Inflammatory macrophage (primary cell): Measurements from ENCODE around the gene YPEL1.

Experiments used
- DNase-seq, 2 donors: peaks; one replicate each; pipeline ENCODE4 v3.0.0-alpha.2; 2020 to 2022
- total RNA-seq, 18 experiments: gene quantifications; one replicate each; lab custom pipeline; 2026; ENCODE audit warnings: mixed read lengths in 6 of 18, inconsistent platforms in 2 of 18; lab: John Stamatoyannopoulos, UW

Gene YPEL1
- 0.21 to 1.7 (median 0.66) reads per million in 18 experiments for total RNA-seq

- peak; percentile 98 to 99 for DNase-seq
Observed at GRCh38 chr22:21735200-21736083, at the start of gene YPEL1. YPEL1 (minus strand) TSS chr22:21735794; CDS start chr22:21710744, 25,050 bp downstream.

GRCh38 chr22:21780259-21780658, 44.7 kb upstream of the YPEL1 start:
- DNase-seq, result no peak

GRCh38 chr22:21779444-21779843, 43.9 kb upstream of the YPEL1 start:
- DNase-seq, result no peak

GRCh38 chr22:21778705-21779363, 43.2 kb upstream of the YPEL1 start:
- DNase-seq, result no peak

- no peak for DNase-seq
Observed at GRCh38 chr22:21771631-21771976, 36.0 kb upstream of the YPEL1 start.

GRCh38 chr22:21768435-21768834, 32.8 kb upstream of the YPEL1 start:
- DNase-seq, result no peak

DNA sequence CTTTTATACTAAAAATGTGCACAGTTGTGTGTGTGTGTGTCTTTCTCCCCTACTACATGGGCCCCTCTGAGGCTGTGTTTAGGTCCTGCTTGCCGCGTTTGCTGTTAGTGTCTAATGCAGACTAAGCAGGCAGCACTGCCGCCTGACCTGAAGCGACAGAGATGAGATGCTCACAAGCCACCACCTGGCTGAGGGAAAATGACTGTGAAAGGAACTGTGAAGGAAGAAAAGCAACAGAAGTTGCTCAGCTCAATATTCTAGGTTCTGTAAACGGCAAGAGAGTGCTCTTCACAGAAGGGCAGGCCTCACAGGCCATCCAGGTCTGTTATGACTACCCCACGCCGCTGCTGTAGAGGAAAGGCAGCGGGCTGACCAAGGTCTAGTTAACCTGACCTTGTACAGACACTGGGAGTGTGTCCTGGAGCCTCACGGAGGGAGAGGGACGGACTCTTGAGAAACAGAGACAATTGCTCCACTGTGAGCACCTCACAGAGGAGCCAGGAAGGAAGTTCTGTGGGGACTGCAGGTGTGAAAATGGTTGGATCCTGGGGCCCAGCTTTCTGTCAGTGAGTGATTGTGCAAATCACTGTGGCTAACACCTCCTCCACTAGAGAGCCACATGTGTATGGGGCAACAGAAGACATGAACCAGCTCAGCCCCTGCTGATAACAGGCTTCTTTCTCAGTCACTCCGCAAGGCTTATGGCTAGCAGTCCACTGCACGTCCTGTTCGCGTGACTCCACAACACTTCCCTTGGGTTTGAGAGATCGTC, 31.3 kb upstream of the YPEL1 start:
- no peak for DNase-seq

- no peak for DNase-seq
Observed at GRCh38 chr22:21765909-21766529, 30.4 kb upstream of the YPEL1 start.

DNA sequence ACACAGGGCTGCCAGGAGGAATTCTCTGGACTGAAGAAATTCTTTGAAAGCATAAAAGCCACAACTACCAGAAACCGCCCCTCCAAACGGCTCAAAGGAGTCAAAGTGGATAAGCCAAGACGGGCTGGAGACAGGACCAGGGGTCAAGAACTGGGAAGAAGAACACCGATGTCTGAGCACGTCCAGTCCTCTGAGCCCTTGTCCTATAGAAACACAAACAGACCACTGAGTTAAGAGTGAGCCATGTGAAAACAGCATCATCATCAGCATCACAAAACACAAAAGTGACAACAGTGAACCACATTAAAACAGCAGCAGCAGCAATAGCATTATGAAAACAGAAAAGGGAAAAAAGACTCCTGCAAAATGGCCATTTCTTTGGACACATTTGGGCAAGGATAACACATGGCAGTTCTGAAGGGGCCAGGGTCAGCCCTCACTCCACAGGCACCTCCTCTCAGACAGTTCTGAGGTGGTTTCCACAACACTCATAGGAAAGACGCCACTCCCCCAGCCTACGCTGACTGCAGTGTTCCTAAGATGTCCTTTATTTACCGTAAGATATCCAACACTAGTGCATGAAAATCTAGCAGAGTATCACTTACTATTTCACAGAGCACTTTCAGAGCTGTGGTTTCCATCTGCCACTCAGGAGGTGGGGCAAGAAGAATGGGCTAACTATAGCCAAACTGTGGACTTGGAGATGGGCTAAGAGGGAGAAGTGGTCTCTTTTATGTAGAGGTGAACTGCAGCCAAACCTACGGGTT, 28.6 kb upstream of the YPEL1 start:
- no peak for DNase-seq

GRCh38 chr22:21762712-21763581, 27.4 kb upstream of the YPEL1 start:
- peak; percentile 47 to 83 for DNase-seq

DNA sequence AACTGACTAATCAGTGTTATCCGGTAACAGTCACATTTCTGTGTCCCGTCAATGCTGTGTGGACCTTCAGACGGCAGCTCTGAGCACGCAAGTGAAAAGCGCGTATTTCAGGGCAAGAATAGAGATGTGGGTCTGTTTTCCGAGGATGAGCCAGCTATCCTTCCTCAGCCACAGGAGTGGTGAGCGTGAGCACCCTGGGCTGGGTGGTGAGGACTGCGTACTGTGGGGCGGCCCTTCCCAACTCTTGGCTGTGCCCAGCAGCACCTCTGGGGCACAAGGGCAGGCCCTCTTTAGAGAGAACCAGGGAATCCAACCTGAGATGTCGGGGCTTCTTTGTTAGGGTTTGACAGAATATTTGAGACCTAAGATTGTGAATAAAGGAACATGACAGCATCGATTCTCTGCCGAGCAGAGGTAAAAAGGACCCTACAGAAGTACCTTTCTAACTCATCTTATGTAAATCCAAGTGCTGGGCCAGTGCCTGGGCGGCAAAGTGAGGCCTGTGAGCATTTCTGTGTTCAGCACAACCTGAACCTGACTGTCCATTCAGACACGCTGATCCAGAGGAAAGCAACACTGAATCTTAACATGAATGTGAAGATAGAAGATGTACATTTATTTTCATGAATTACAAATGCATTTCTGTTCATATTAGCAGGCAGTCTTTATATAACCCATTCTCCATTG, 26.5 kb upstream of the YPEL1 start:
- DNase-seq, result no peak

- DNase-seq, result no peak
Observed at GRCh38 chr22:21761086-21761485, 25.5 kb upstream of the YPEL1 start.

DNA sequence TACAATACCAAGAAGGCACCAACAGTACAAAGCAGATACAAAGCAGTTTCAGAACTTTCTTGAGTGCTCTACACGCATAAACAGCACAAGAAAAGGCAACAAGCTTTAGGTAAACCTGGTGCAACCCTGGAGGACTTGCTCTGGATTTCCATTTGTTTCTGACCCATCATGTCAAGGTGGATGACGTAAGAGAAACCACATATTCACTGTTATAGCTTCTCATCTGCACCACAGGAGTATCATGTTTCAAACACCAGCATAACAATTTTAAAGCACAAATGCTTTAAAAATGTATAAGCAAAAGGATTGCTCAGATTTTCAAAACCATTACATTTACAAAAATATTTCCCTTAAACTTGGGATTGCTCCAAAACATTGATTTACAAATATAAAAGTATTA, 25.0 kb upstream of the YPEL1 start:
- no peak for DNase-seq

DNA sequence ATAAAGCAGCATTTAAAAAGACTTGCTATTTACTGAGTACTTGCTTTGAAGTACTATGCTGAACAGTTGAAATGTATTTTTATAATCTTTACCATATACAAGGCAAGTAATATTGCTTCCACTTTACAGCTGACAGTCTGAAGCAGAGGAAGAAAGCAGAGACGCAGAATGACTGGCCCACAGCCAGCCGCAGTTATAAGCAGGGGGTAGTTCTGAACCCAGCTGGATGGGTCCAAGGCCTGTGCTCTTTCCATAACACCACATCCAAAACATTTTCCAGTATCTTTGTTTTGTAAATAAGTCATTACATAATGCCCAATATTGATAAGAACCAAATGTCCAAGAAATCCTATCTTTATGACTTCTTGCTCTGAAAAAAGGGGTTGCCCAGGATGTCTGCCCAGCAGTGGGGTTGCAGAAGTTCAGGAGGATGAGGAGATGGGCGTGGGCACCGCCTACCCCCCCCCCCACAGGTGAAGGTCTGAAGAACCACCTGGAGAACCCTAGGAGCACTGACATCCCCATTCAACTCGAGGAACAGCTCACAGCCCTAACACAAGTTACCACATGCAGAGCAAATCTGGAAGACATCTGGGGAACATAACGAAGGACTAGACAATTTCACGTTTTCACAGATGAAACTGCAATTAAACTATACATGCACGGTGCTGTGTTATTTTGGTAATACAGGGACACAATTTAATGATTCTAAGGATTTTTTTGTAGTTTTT, 24.2 kb upstream of the YPEL1 start:
- DNase-seq, result no peak

DNA sequence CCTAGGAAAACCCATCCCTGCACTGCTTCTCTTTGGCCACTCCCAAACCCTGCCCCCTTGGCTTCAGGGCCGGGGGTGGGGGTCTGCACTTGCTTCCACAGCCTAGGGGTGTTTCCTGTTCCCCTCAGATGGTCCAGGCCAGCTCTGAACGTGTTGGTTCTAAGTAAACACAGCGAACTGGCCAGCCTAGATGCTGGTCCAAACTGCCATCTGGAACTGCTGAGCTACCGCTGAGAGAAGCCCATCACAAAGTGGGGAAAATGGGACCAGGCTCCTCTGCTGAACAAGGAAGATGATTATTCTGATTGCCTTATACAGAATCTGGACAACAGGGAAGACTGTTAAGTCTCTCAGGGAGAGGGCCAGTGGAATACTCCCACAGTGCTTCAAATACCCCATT, 23.5 kb upstream of the YPEL1 start:
- DNase-seq, result no peak

DNA sequence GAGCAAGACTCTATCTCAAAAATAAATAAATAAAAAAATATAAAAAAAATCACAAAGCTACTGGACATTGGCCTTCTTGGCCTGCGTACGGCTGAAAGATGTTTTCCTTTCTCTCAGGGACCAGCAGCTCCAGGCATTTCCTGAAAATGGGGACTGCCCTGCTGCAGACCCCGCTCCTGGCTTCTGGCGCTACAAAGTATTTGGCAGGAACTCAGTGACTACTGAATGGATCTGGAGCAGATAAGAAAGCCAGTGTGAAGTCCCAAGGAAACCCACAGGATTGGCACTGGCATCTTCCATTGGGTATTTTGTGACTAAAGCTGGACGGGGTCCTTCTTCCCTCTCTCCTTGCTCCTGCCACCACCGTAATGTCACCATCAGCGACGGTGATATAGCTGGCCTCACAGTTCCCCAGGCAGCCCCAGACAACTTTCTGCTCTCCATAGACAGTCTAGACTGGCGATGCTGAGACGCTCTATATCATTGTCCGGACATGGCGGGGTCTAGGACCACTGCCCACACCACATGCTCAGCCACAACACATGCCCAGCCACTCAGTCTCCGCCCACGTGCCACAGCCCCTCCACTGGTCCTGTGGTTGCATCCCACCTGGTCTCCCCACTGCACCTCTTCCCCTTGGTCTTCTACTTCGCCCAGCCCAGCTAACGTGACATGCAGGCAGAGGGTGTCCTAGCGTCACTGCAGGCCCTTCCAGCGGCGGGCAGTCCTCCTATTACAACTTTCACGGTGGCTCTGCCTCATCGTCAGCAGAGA, 22.7 kb upstream of the YPEL1 start:
- DNase-seq, result no peak

- DNase-seq, result no peak
Observed at GRCh38 chr22:21755851-21756284, 20.3 kb upstream of the YPEL1 start.

DNA sequence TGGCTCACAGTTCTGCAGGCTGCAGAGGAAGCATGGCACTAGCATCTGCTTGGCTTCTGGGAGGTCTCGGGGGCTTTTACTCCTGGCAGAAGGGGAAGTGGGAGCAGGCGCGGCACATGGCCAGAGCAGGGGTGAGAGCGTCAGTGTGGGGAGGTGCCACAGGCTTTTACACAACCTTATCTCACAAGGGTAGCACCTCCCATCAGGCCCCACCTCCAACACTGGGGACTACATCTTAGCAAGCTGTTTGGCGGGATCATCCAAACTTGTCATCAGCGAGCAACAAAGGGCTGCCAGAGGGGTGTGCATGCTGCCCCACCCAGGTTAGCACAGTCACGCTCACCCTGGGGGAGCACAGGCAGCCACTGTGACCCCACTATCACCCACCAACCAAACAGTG, 18.9 kb upstream of the YPEL1 start:
- DNase-seq, result peak in 1 of 2 donors; percentile 8
